GM19328 (cell line): ENCODE data around the gene CDYL2.

Source experiments
- ATAC-seq: cut with Tn5 transposase; IDR thresholded peaks from one replicate; pipeline ENCODE4 v1.9.1; 2021; ENCODE audit warnings: mild to moderate bottlenecking, moderate library complexity; ENCODE audit not compliant: unreplicated experiment

Gene CDYL2

DNA sequence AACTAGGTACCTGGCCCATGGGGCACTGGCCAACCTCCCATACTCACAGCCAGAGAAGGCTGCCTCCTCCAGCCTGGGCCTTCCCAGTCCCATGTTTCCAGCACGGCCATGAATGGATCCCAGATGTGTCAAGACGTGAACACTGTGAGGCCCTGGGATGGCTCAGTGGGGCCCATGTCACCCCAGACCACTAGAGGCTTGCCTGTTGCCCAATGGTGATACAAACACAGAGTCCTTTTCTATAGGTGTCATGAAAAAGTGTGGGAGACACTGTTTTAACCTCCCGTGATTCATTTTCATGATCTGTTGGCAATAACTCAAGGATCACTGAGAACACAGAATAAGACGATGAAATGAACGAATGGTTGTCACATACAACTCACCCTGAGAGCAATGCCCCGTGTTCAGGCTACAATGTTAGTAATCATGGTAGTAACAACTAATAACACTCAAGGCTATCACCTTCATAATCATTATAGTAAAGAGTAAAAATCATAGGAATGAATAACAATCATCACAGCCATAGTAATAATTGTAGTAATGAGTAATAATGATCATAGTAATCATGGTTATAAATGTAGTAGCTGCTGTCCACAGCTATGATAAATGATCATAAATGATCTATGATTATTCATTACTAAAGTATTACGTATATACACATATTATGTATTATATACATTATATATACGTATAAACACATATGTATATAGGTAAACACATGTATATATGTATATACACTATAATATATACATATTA is 199.6 kb downstream of the CDYL2 start:
- ATAC-seq = no peak

DNA sequence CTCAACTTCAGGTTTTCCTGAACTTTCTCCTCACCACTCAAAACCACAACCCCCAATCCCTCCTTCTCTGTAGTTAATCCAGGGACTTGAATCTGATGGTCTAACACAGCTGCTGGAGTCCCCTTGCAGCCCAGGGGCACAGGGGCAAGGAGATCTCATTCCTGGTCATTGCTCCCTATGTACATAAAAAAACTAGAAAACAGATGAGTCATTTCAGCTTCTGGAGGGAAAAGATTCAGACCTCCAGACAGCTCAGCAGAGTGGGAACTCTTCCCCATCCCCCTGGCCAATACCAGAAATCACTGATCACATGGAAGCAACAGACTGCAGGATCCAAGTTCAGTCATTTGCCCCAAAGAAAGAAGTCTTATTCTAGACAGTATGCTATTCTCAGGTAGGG is 201.5 kb downstream of the CDYL2 start:
- no peak for ATAC-seq

DNA sequence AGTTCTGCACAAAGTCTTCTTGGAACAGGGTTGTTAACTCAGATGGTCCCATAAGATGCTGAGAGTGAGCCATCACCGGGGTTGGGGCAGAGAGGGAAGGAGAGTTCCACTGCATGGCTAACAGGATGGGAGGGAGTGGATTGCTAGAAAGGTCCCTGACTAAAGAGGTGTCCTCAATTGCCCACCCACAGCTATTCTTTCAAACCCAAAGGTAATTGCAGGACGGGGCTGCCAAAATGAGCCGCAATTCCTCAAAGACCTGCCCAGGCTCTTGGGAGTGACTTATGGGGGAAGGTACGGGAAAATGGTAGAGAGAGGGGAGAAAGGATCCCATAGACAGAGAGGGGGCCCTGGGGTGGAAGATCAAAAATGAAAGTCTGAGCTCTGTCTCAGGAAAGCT is 203.2 kb downstream of the CDYL2 start:
- ATAC-seq = no peak

DNA sequence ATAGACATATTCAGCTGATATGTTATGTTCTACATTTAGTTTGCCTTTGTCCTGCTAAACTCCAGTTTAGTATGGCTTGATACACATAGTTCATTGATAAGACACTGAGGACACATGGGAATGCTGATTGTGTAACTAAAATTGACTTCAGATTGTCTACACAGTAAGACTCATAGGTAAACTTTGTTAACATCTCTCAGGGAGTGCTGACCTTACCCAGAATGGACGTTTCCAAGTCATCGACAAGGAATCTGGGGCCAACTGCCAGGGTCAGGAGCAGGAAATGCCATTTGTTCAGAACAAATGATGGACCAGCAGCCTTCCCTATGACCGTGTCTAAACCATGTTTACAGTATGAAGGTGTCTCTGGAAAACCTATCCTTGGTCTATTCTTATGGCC is 204.9 kb downstream of the CDYL2 start:
- ATAC-seq = no peak

DNA sequence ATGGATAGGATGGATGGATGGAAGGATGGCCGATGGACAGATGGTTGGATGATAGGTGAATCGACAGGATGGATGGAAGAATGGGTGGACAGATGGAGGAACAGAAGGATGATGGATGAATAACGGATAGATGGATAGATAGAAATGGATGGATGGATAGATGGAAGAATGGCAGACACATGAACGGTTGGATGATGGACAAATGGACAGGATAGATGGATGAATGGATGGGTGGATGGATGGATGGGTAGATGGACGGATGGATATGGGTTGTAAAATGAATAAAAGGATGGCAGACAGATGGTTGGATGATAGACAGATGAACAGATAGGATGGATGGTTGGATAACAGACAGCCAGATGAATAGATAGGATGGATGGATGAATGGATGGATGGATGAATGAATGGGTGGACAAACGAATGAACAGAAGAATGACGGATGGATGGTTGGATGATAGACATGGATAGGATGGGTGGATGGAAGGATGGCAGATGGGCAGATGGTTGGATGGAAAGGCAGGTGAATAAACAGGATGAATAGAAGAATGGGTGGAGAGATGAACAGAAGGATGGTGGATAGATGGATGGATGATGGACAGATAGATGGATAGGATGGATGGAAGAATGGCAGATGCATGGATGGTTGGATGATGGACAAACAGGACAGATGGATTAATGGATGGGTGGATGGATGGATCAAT is 207.7 kb downstream of the CDYL2 start:
- no peak for ATAC-seq

DNA sequence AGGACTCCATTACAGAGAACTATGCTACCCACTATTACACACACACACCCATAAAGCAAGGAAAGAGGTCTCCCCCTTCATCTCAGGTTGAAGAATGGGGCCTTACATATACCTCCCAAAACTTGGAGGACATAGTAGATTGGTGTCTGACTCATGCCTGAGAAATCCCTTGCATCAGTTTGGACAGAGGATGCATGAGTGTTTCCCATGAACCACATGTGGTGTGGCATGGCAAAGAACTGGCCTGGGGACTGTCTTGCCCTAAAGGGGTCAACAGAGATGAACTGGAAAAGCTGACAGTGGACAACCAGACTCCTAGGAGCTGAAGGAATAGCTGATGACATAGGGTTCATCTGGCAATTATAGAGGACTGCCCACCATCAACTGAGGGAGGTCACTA is 209.6 kb downstream of the CDYL2 start:
- ATAC-seq = no peak

DNA sequence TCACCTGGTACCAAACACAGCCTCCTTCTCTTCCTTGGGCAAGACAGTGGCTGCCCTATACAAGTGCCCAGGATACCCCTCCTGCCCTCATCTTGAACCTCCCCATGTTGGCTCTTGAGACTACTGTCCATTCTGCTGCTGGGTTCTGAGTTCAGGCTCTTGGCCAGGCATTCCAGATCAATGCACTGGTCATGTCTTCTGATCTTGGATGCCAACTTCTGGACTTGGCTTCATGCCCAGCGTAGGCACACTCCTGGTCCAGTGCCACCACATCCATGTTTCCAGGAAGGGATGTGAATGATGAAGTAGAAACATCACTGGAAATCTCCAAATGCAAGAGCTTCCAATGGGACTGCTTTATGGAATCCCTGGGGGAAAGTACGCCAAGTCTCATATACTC is 212.1 kb downstream of the CDYL2 start:
- no peak for ATAC-seq

DNA sequence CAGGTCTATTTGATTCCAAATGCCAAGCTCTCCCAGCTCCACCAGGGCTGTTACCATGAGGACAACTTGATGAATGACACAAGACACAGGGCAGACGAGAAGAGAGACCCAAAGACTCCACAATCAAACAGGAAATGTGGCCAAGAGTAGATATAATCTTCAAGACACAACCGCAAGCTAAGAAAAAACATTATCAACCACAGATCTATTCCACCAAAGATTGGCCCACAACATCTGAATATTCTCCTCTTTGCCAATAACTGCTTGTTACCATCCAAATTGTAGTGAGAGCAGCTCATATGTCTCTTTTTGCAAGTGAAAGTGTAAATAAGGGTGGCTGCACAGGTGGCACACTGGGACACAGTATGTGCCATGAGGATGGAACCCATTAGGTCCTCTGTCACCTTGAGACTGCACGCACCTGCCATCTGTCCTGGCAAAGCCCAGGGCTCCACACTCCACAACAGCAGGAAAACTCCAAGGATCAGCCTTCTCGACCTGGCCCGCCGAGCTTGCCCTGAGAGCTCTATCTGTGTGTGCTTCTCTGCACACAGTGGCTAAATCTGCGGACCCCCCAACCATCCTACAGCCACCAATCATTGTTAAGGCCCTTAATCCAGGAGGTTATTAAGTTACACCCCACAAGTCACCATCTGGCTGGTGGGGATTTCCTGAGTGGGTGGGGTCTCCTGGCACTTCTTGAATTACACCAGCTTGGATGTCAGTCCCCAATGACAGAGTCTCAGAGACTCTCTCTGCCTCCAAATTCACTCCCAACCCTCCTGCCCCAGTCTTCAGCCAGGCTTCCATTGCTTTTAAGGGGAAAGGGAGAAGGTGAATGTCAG is 213.1 kb downstream of the CDYL2 start:
- ATAC-seq = no peak

DNA sequence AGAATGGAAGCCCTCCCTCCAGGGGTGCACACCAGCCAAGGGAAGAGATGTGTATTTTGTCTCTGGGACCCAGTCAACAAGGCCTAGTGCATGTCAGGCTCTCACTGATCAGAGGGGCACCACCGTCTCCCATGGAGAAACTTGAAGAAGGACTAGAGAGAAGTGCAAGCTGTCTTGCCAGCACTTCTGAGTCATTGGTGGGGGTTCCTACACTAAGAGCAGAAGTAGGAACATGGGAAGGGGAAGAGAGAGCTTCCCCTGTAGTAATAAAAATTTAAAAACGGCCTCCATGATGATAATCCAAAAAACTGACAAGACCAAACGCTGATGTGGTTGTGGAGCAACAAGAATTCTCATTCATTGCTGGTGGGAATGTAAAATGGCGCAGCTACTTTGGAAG is 217.3 kb downstream of the CDYL2 start:
- no peak for ATAC-seq

DNA sequence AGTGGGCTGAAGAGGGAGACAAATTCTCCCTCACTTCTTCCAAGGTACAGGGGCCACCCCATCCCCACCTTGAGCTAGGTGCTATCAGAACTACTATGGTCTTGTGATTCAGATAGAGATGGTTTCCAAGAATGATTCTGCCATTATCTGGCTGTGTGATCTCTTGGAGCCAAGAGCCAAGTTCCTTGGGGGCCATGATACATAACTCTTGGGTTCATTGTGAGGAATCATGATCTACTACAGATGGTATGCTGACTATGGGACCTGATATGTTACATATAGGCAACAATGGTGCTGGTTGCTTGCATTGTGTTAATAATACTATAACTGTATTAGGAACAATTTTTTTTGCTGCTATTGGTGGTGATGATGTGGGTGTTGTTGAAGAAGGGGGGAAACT is 217.9 kb downstream of the CDYL2 start:
- no peak for ATAC-seq

DNA sequence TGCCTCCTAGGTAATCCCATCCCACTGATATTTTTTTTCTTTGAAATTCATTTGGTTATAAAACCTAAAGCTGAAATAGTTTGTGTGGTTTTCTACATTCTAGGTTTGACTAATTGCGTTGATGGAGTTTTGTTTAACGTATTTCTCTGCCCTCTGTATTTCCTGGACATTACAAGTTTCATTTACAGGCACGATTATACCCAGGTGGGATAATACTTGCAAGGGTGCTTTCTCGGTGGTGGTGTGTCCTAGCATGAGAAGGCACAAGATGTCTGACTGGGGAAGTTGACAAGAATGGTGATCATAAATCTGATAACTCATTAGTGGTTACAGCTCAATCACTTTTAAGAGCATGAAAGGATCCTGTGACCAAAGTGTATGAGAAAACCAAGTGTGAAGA is 218.6 kb downstream of the CDYL2 start:
- no peak for ATAC-seq

DNA sequence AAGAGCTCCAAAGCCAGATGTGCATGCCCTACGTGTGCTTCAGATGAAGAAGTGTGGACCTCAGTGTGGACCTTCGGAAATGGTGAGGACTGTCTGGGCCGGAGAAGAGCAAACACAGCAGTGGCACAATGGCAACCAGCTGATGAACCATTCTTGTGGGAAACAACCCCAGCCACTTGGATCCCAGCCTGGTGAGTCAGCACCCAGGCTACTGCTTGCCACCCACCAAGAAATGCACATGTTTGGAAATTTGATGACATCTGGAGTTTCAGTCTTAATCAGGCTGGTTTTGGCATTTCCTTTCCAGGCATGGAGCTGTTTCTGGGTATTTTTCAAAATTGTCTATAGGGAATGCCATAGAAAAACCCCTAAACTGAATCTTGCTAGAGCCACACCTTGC is 220.9 kb downstream of the CDYL2 start:
- no peak for ATAC-seq

DNA sequence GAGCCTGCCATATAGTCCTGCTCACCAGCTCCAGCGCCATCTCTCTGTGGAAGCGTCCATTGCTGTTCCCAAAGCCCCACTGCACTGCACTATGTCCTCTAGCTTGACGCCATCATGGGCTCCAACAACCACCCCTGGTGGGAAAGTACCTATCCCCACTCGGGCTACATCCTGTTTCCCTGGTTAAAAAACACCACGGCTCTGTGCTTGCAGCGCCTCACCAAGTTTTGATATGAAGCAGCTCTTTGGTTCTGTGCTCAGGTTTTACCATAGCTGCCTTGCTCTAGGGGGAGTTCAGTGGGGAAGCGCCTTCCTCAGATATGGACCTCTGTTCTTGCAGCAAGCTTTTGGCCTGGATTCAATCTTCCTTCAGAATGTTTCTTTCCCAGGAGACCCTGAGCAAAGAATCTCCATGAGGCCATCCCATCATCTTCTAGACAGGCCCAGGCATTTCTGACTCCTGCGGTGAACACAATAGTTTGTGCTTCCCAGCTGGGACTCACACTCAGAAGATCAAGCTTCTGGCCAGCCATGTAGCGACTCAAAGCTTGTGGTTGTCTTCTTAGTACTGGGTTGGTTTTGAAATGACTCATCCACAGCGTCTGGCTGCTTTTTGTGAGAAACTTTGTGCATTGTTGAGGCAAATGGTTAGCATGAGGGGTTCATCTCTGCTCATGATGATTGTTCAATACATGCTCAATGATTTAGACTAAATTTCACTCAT is 224.1 kb downstream of the CDYL2 start:
- peak; percentile 80 for ATAC-seq

DNA sequence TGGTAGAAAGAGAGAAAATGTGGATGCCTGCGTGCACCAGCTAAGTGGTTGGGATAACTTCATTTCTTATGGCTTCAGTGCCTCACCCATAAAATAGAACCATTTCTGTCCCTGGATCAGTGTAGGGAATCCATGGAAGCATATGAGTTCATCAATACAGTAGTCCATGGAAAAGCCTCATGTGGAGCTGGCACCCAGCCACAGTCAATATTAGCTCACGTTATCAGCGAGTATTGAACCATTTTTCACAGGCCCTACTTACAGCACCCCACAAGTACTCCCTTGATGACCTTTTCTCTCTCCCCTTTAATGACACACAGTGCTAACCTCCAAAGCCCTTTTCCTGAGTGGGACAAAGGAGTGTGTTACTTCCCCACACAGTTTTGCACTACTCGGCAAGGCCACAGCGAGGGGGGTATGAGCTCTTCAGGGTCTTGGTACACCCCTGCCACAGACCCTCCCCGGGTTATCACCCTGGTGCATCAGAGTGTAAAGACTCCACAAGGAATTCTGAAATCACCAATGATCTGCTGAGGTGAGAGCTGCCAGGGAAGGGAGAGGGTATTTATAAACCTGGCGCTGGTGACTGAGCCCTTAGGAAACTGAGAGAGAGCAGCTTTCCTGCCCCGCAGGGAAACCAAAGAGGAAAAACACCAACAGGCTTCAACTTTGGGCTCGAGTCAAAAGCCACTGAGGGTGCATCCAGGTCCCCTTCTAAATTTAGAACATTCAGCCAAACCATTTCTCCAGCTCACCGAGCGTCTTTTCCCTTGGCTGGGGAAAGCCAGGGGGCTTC is 226.7 kb downstream of the CDYL2 start:
- no peak for ATAC-seq

DNA sequence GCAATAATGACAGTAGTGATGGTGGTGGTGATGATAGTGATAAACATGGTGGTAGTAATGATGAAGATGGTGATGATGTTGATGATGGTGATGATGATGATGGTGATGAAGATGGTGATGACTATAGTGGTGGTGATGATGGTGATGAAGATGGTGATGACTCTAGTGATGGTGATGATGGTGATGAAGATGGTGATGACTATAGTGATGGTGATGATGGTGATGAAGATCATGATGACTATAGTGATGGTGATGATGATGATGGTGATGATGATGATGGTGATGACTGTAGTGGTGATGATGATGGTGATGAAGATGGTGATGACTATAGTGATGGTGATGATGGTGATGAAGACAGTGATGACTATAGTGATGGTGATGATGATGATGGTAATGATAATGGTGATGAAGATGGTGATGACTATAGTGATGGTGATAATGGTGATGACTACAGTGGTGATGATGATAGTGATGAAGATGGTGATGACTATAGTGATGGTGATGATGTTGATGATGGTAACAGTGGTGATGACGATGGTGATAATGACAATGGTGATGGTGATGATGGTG is 228.0 kb downstream of the CDYL2 start:
- no peak for ATAC-seq

DNA sequence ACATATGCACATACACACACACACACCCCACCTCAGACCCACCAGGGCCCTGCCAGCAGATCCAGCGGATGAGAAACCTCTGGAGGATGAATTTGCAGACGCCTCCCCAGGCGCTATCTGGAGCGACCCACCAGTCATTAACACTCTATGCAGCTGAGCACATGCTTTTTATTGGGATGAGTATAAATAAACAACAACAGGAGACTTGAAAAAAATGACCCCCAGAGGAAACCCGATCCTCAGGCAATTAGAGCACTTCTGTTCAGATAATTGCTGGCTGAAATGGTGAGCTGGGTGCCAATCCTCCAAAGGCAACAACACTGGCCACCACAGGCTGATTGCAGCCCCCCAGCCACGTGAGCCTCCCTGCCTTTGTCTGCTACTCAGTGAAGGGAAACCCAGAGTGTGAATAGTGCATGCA is 230.7 kb downstream of the CDYL2 start:
- no peak for ATAC-seq

DNA sequence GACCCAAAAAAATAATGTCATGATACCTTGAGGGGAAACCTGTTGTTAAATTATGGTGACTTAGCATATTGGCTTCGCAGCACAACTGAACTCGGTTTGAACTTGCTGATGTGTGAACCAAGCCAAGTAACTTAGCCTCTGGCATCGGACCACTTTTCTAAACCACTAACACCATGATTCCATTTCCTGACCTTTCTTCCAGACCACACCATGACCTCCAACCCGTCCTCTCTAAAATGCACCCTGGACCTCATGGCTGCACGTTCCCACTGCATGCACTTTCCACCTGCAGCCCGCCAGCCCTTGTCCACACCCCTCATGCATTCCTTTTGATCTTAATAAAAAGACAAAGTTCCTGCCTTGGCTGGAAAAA is 234.3 kb downstream of the CDYL2 start:
- ATAC-seq = no peak

DNA sequence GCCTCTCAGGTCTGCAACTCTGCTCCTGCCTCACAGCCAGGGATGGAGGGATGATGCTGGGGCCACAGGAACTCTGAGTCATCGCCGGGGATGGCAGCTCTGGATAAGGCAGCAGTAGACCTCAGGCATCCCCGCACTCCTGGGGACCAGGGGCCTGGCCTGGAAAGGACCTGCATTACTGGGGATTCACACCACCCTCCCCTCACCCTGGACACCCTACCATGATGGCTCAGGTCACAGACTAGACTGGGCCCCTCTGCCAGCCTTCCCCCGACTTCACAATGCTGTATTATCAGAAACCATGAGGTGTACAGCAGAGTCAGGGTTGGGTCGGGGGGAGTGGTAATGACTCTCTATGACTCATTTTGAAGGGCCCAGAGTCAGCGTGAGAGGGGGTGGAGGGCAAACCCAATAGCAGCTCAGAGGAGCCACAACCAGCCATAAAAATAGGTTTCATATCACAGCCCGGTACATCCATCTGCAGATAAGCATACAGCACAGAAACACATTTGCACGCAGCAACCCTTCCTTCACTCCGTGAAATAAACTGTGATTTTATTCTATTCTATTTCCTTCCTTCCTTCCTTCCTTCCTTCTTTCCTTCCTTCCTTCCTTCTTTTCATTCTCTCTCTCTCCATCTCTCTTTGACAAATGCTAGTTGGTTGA is 234.8 kb downstream of the CDYL2 start:
- ATAC-seq = no peak

DNA sequence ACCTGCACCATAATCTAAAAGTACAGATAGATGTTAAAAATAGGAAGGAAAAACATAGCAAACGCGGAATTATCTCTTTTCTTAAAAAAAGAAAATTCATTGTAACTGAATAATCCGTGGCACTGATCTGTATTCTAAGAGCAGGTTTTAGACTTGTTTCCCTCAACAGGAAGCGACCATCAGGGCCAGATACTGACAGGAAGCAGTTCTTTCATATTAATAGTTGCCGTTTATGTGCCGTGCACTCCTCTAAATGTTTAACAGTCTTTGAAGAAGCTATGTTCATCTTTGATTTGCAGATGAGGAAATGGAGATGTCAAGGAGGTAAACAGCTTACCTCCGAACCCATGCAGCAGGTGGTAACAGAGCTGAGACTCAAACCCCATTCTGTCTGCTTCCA is 240.0 kb downstream of the CDYL2 start:
- no peak for ATAC-seq

DNA sequence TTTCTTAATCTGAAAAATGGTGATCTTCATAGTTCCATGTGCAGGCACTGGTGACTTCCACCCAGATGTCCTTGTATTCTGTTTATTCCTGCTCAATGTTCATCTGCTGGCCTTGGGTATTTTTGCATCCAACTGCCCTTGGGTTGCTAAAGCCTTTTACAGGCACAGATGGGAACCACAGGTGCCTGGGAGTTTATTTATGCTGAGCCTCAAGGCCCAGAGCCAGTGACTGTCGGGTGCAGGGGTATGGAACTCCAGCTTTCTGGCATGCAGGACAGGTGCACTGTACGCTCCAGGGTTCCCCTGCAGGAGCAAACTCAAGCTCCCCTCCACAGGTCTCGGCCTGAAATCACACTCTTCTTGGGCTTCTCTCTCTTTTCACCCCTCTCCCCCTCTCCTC is 241.3 kb downstream of the CDYL2 start:
- ATAC-seq = no peak
